Measurements from ENCODE around the gene NRG2. TPM values are rescaled to one million over a fixed set of nuclear protein-coding genes. Genes with fewer than 3 reads are reported as not detected.

Gene NRG2
- total RNA-seq, 1 donor from 2014 or later: 0.81 TPM

DNA sequence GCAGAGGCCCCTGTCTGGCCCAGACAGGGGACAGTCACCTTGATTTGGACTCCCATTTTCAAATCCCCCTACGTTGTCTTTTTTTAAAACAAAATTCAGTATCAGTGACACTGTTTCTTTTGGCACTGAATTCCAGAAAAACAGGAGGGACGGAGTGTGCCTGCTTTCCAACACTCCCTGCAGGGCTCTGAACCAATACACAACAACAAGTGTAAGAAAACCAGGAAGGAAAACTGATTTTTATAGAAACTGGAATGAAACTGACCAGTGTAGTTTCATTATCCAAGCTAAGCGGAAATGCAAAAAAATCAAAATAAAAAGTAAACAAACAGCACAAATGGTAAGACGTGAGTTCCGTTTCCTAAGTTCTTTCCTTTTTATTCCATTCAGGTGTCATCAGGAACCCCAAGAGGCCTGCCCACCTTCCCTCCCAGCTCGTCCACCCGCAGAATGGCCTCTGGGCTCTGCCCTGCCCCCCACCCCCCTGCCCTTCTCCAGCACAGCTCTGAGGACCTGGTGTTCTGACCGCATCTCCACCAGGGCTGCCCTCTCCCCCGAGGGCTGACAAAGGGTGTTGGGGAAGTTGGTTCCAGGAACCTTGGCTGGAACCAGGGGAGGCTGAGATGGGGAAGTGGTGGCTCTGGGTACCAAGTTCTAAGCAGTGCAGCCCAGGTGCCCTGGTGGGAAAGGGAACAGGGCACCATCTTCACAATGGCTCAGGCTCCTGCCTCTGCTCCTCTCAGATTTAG, 173.9 kb downstream of the NRG2 start:
- H3K4me3 Mint-ChIP-seq (ENCODE audit: unreplicated experiment): no peak overlapping the region
- no peak for DNase-seq
- H3K4me1 Mint-ChIP-seq (ENCODE audit: low read depth, unreplicated experiment): no peaks in the 10 kb centered on the region
- peaks cover 9% of the 10 kb centered on the region for H3K27me3 Mint-ChIP-seq (ENCODE audit: unreplicated experiment)
- peaks cover 5% of the 10 kb centered on the region for H3K9me3 Mint-ChIP-seq (ENCODE audit: unreplicated experiment)
- TF ChIP-seq, protein P1, sequence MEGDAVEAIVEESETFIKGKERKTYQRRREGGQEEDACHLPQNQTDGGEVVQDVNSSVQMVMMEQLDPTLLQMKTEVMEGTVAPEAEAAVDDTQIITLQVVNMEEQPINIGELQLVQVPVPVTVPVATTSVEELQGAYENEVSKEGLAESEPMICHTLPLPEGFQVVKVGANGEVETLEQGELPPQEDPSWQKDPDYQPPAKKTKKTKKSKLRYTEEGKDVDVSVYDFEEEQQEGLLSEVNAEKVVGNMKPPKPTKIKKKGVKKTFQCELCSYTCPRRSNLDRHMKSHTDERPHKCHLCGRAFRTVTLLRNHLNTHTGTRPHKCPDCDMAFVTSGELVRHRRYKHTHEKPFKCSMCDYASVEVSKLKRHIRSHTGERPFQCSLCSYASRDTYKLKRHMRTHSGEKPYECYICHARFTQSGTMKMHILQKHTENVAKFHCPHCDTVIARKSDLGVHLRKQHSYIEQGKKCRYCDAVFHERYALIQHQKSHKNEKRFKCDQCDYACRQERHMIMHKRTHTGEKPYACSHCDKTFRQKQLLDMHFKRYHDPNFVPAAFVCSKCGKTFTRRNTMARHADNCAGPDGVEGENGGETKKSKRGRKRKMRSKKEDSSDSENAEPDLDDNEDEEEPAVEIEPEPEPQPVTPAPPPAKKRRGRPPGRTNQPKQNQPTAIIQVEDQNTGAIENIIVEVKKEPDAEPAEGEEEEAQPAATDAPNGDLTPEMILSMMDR (IDR thresholded peaks at IDR 0.05; ENCODE audit: partially characterized antibody, unreplicated experiment): no peak
- no peak overlapping the region for H3K27ac Mint-ChIP-seq (ENCODE audit: unreplicated experiment)
- peaks cover 3% of the 10 kb centered on the region for H3K36me3 Mint-ChIP-seq (ENCODE audit: unreplicated experiment)

DNA sequence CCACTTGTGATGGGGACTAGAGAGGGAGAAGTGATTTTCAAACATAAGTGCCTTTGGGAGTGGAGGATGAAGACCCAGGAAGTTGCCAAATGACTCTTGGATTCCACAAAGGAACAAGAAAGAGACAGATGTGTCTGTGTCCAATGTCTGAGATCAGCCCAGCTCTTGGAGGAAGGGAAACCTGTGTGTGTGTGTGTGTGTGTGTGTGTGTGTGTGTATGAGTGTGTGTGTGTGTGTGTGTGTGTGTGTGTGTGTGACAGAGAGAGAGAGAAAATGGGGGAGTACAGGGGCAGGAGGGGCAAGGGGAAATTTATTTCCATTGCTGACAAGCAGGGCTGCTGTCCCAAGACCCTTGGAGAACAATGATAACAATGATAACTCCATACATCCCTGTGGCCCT, 175.5 kb downstream of the NRG2 start:
- TF ChIP-seq, protein P1 (IDR thresholded peaks at IDR 0.05; ENCODE audit: partially characterized antibody, unreplicated experiment): no peak
- Mint-ChIP-seq H3K4me1 (ENCODE audit: low read depth, unreplicated experiment) (no peaks in the 10 kb centered on the region), H3K36me3 (ENCODE audit: unreplicated experiment) (peaks cover 3% of the 10 kb centered on the region), H3K27me3 (ENCODE audit: unreplicated experiment) (peaks cover 8% of the 10 kb centered on the region), H3K27ac (ENCODE audit: unreplicated experiment) (peak overlapping the region; percentile 64), H3K4me3 (ENCODE audit: unreplicated experiment) (peak overlapping the region; percentile 32), H3K9me3 (ENCODE audit: unreplicated experiment) (peaks cover 5% of the 10 kb centered on the region)
- no peak for DNase-seq

DNA sequence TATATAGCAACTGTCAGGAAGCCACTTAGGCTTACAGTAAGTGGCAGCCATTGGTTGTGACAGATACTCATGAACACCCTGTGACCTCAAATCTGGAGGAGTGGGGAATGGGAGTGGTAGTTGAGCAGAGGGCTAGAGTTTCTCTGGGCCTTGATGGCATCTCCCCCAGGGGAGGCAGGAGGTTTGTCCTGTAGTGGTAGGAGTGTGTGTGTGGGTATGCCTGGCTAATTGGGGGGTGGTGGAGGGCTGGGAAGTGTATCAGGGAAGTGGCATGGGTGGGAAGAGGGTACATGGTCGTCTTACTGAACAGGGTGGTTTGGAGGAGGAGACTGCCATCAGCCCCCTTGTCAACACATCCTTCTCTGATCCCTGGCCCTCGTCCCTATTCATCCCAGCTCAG, 176.0 kb downstream of the NRG2 start:
- Mint-ChIP-seq H3K36me3 (ENCODE audit: unreplicated experiment) (peaks cover 3% of the 10 kb centered on the region), H3K4me1 (ENCODE audit: low read depth, unreplicated experiment) (no peaks in the 10 kb centered on the region), H3K9me3 (ENCODE audit: unreplicated experiment) (peaks cover 5% of the 10 kb centered on the region), H3K4me3 (ENCODE audit: unreplicated experiment) (no peak overlapping the region), H3K27ac (ENCODE audit: unreplicated experiment) (no peak overlapping the region), H3K27me3 (ENCODE audit: unreplicated experiment) (peaks cover 8% of the 10 kb centered on the region)
- no peak for DNase-seq
- TF ChIP-seq, protein P1 (IDR thresholded peaks at IDR 0.05; ENCODE audit: partially characterized antibody, unreplicated experiment): no peak

DNA sequence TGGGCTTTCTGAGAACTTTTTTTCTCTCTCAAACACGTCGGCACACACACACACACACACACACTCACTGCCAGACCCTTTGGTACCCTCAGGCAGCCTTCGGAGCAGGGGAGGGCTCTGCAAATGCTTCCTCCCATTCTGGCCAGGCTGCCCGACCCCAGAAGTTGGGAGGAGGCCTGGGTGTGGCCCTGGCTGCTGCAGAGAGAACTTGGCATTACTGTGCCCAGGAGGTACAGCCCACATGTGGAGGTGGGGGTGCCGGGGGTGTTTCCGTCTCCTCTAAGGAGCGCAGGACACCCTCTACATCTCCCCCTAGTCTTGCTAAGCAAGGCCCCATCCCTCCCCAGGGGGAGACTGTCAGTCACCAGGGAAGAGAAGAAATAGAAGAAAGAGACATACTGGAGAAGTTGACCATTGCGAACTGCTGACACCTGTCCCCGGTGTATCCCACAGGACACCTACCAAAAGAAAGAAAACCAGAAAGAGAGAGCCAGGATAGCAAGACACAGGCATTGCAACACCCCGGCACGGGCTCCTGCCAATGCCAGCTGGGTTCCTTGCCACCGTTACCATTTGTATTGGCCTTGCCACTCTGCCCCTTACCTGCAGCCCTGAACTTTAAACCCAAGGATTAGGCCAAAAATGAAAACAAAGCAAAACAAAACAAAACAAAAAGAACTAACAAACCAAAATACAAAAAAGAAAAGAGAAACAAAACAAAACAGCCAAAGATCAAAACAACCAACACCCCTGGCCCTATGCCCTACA, 178.2 kb downstream of the NRG2 start:
- Mint-ChIP-seq H3K27ac (ENCODE audit: unreplicated experiment) (no peak overlapping the region), H3K27me3 (ENCODE audit: unreplicated experiment) (peaks cover 6% of the 10 kb centered on the region), H3K4me3 (ENCODE audit: unreplicated experiment) (no peak overlapping the region), H3K4me1 (ENCODE audit: low read depth, unreplicated experiment) (no peaks in the 10 kb centered on the region), H3K9me3 (ENCODE audit: unreplicated experiment) (peaks cover 5% of the 10 kb centered on the region), H3K36me3 (ENCODE audit: unreplicated experiment) (peaks cover 3% of the 10 kb centered on the region)
- TF ChIP-seq, protein P1 (IDR thresholded peaks at IDR 0.05; ENCODE audit: partially characterized antibody, unreplicated experiment): no peak
- DNase-seq: no peak
